ENCODE measurements around the gene C19orf67.

C19orf67 gene

GRCh38 chr19:14107581-14108461 is 22.2 kb upstream of the C19orf67 start:
- no peak for DNase-seq (ENCODE audit: low spot score)

GRCh38 chr19:14106840-14107239 is 21.3 kb upstream of the C19orf67 start:
- no peak for DNase-seq (ENCODE audit: low spot score)

- DNase-seq (ENCODE audit: low spot score) = no peak
Measured at GRCh38 chr19:14105680-14106079, 20.1 kb upstream of the C19orf67 start.

GRCh38 chr19:14103310-14103709 is 17.7 kb upstream of the C19orf67 start:
- no peak for DNase-seq (ENCODE audit: low spot score)

- DNase-seq (ENCODE audit: low spot score) = no peak
Measured at GRCh38 chr19:14102756-14103155, 17.2 kb upstream of the C19orf67 start.

GRCh38 chr19:14102102-14102696 is 16.6 kb upstream of the C19orf67 start:
- no peak for DNase-seq (ENCODE audit: low spot score)

GRCh38 chr19:14101003-14101545 is 15.5 kb upstream of the C19orf67 start:
- no peak for DNase-seq (ENCODE audit: low spot score)

GRCh38 chr19:14097532-14098151 is 12.1 kb upstream of the C19orf67 start:
- DNase-seq (ENCODE audit: low spot score) = no peak

- DNase-seq (ENCODE audit: low spot score) = no peak
Measured at GRCh38 chr19:14096272-14096992, 10.8 kb upstream of the C19orf67 start.

- no peak for DNase-seq (ENCODE audit: low spot score)
Measured at GRCh38 chr19:14094854-14095253, 9.3 kb upstream of the C19orf67 start.

- DNase-seq (ENCODE audit: low spot score) = no peak
Measured at GRCh38 chr19:14093117-14093823, 7.7 kb upstream of the C19orf67 start.

GRCh38 chr19:14091813-14092462 is 6.4 kb upstream of the C19orf67 start:
- no peak for DNase-seq (ENCODE audit: low spot score)

GRCh38 chr19:14091081-14091812 is 5.7 kb upstream of the C19orf67 start:
- DNase-seq (ENCODE audit: low spot score) = peak; percentile 61

- DNase-seq (ENCODE audit: low spot score) = peak; percentile 91
Measured at GRCh38 chr19:14090509-14091080, 5.0 kb upstream of the C19orf67 start, which contains the start of gene SAMD1. TSS of gene SAMD1 (minus strand) at chr19:14090751.

- DNase-seq (ENCODE audit: low spot score) = peak; percentile 40
Measured at GRCh38 chr19:14089662-14090508, 4.3 kb upstream of the C19orf67 start.

- peak; percentile 31 for DNase-seq (ENCODE audit: low spot score)
Measured at GRCh38 chr19:14089412-14089661, 3.8 kb upstream of the C19orf67 start.

- no peak for DNase-seq (ENCODE audit: low spot score)
Measured at GRCh38 chr19:14088634-14089411, 3.2 kb upstream of the C19orf67 start.

- DNase-seq (ENCODE audit: low spot score) = no peak
Measured at GRCh38 chr19:14086098-14086497, 515 bp upstream of the C19orf67 start.

- DNase-seq (ENCODE audit: low spot score) = no peak
Measured at GRCh38 chr19:14082675-14082960, 3.0 kb downstream of the C19orf67 start.
